ENCODE results near the gene COBL.

Gene COBL

DNA sequence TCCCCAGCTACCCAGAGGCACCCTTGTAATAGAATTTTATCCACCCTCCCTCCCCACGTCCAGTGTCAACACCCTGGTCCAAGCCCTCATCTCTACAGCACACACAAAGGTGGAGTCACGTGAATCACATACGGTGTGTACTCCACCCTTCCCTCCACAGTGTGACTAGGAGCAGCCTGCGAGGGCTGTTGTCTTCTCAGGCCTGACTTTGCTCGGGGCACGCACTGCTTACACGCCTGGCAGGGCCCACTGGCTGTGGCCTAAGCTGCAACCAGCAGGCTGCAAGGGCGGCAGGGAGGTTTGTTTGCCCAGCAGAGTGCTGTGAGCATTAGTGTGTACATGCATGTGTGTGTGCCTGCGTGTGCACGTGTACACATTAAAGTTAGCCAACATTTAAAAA, 93.7 kb downstream of the COBL start:
- Histone ChIP-seq H3K4me1 (ENCODE audit: insufficient read depth, poor library complexity, severe bottlenecking) (no peaks in the 10 kb centered on the region), H3K27ac (ENCODE audit: poor library complexity, severe bottlenecking) (no peak overlapping the region), H3K27me3 (ENCODE audit: insufficient read depth, poor library complexity, severe bottlenecking) (no peaks in the 10 kb centered on the region), H3K4me3 (ENCODE audit: severe bottlenecking) (no peak overlapping the region), H3K36me3 (ENCODE audit: low read depth) (no peaks in the 10 kb centered on the region), H3K9me3 (ENCODE audit: severe bottlenecking) (no peaks in the 10 kb centered on the region)
- TF ChIP-seq, protein P1, sequence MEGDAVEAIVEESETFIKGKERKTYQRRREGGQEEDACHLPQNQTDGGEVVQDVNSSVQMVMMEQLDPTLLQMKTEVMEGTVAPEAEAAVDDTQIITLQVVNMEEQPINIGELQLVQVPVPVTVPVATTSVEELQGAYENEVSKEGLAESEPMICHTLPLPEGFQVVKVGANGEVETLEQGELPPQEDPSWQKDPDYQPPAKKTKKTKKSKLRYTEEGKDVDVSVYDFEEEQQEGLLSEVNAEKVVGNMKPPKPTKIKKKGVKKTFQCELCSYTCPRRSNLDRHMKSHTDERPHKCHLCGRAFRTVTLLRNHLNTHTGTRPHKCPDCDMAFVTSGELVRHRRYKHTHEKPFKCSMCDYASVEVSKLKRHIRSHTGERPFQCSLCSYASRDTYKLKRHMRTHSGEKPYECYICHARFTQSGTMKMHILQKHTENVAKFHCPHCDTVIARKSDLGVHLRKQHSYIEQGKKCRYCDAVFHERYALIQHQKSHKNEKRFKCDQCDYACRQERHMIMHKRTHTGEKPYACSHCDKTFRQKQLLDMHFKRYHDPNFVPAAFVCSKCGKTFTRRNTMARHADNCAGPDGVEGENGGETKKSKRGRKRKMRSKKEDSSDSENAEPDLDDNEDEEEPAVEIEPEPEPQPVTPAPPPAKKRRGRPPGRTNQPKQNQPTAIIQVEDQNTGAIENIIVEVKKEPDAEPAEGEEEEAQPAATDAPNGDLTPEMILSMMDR (IDR thresholded peaks at IDR 0.05; ENCODE audit: poor library complexity, severe bottlenecking): no peak
- DNase-seq (ENCODE audit: low spot score) (no peak), ATAC-seq (ENCODE audit: low read depth) (no peak)

DNA sequence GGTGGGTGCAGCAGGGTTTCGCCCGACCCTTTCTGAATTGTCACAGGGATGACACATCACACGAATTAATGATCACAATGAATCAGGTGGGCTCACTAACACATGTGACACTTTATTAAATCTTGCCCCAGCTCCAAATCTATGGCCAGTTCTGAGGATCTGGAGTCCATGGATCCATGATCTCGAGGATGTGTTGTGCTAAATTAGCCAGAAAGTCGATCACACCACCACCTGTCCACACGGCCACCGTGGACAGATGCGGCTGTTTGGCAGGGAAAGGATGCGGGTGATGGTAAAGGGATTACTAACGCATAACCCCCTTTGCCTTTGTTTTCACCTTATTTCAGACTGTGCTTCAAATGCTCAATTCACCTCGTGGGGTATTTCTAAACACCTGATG, 96.4 kb downstream of the COBL start:
- H3K4me1 ChIP-seq (ENCODE audit: insufficient read depth, poor library complexity, severe bottlenecking): no peaks in the 10 kb centered on the region
- TF ChIP-seq, protein P1 (IDR thresholded peaks at IDR 0.05; ENCODE audit: poor library complexity, severe bottlenecking): no peak
- no peaks in the 10 kb centered on the region for H3K27me3 ChIP-seq (ENCODE audit: insufficient read depth, poor library complexity, severe bottlenecking)
- no peak overlapping the region for H3K27ac ChIP-seq (ENCODE audit: poor library complexity, severe bottlenecking)
- DNase-seq (ENCODE audit: low spot score) (no peak), ATAC-seq (ENCODE audit: low read depth) (no peak)
- H3K4me3 ChIP-seq (ENCODE audit: severe bottlenecking): no peak overlapping the region
- no peaks in the 10 kb centered on the region for H3K36me3 ChIP-seq (ENCODE audit: low read depth)
- no peaks in the 10 kb centered on the region for H3K9me3 ChIP-seq (ENCODE audit: severe bottlenecking)

DNA sequence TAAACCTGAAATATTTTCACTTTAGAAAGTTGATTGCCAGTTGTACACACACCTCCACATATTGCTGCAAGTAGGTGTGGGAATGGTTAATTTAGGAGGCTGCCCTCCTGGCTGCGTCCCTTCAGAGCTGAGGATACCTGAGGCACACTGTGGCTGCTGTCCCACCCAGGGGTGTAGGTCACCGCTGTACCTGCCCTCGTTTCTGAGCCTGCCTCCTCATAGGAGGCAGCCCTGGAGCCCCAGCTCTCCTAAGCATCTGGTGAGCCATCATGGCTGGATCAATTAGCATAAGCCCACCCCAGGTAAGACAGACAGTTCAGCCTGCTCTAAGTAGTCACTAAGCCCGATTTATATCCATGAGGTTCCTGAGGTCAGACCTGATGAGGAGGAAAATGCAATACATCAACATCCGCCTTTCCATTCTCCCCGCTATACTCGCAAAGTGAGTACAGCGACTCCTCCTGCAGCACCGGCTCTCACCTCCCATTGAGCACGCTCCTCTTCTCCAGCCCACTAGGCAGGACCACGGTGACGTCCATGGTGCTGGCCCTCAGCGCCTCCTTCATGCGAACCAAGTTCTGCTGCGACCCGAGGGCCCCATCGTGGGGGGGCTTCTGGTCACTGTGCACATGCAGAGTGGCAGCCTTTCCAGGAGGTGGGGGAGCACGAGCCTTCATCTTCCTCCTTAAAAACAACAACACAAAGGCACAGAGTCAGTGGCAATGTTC, 97.2 kb downstream of the COBL start:
- no peaks in the 10 kb centered on the region for H3K27me3 ChIP-seq (ENCODE audit: insufficient read depth, poor library complexity, severe bottlenecking)
- no peaks in the 10 kb centered on the region for H3K36me3 ChIP-seq (ENCODE audit: low read depth)
- ATAC-seq (ENCODE audit: low read depth): no peak
- no peak overlapping the region for H3K4me3 ChIP-seq (ENCODE audit: severe bottlenecking)
- TF ChIP-seq, protein P1 (IDR thresholded peaks at IDR 0.05; ENCODE audit: poor library complexity, severe bottlenecking): no peak
- H3K27ac ChIP-seq (ENCODE audit: poor library complexity, severe bottlenecking): no peak overlapping the region
- DNase-seq (ENCODE audit: low spot score): no peak
- no peaks in the 10 kb centered on the region for H3K4me1 ChIP-seq (ENCODE audit: insufficient read depth, poor library complexity, severe bottlenecking)
- no peaks in the 10 kb centered on the region for H3K9me3 ChIP-seq (ENCODE audit: severe bottlenecking)

DNA sequence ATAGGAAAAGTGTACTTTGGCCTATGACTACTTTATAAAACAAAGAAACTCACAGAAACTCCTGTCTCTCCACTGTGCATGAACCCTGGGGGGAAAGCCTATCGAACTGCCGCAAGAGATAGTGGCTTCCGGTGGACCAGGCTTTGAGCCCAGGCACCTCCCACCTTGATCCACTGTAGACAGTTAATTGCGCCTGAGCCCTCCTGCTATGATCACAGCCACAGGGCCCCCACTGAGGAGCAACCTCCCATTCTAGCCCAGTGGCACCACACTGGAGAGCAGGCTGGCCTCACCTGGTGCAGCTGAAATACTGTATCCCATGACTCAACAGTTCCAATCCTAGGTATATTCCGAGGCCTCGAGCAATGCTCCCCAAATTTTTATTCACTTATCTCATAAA, 98.8 kb downstream of the COBL start:
- no peak for ATAC-seq (ENCODE audit: low read depth)
- no peaks in the 10 kb centered on the region for H3K4me1 ChIP-seq (ENCODE audit: insufficient read depth, poor library complexity, severe bottlenecking)
- no peak overlapping the region for H3K27ac ChIP-seq (ENCODE audit: poor library complexity, severe bottlenecking)
- no peaks in the 10 kb centered on the region for H3K36me3 ChIP-seq (ENCODE audit: low read depth)
- H3K27me3 ChIP-seq (ENCODE audit: insufficient read depth, poor library complexity, severe bottlenecking): no peaks in the 10 kb centered on the region
- TF ChIP-seq, protein P1 (IDR thresholded peaks at IDR 0.05; ENCODE audit: poor library complexity, severe bottlenecking): no peak
- no peaks in the 10 kb centered on the region for H3K9me3 ChIP-seq (ENCODE audit: severe bottlenecking)
- no peak for DNase-seq (ENCODE audit: low spot score)
- H3K4me3 ChIP-seq (ENCODE audit: severe bottlenecking): no peak overlapping the region

DNA sequence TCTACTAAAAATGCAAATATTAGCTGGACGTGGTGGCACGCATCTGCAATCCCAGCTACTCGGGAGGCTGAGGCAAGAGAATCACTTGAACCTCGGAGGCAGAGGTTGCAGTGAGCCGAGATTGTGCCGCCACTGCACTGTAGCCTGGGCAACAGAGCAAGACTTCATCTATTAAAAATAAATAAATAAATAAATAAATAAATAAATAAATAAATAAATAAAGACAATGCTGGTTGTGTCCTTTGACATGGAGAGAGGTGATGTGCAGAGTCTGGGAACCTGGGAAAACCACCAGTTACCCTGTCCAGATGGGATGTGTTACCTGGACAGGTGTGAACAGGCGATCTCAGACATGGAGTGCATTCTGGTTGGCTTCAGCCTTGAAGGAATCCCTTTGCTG, 102.5 kb downstream of the COBL start:
- no peaks in the 10 kb centered on the region for H3K4me1 ChIP-seq (ENCODE audit: insufficient read depth, poor library complexity, severe bottlenecking)
- no peak overlapping the region for H3K4me3 ChIP-seq (ENCODE audit: severe bottlenecking)
- ATAC-seq (ENCODE audit: low read depth): no peak
- no peaks in the 10 kb centered on the region for H3K27me3 ChIP-seq (ENCODE audit: insufficient read depth, poor library complexity, severe bottlenecking)
- TF ChIP-seq, protein P1 (IDR thresholded peaks at IDR 0.05; ENCODE audit: poor library complexity, severe bottlenecking): no peak
- H3K36me3 ChIP-seq (ENCODE audit: low read depth): no peaks in the 10 kb centered on the region
- no peak for DNase-seq (ENCODE audit: low spot score)
- no peaks in the 10 kb centered on the region for H3K9me3 ChIP-seq (ENCODE audit: severe bottlenecking)
- no peak overlapping the region for H3K27ac ChIP-seq (ENCODE audit: poor library complexity, severe bottlenecking)
